Endometrium (tissue), 2 donors: ENCODE measurements around the gene AIP.
"Not testable (repeated sequence)": the region's sequence is repeated elsewhere in the genome, so short reads cannot be mapped to it uniquely, and the experiment has no call there.

ENCODE experiments used
- FAIRE-seq: peaks from 2 replicates; lab custom pipeline; 2012; peaks lifted over from hg19 to GRCh38; lab: Jason Lieb, UNC
- donor health status: control.
- donor health status: control.

Gene AIP

GRCh38 chr11:67468759-67469507, 13.9 kb upstream of the AIP start, which contains the start of gene TMEM134:
Gene TMEM134 (minus strand): TSS chr11:67469251. CDS start chr11:67469192, 59 bp downstream.
- no peak for FAIRE-seq

GRCh38 chr11:67469508-67469811, 13.4 kb upstream of the AIP start:
- no peak for FAIRE-seq

- FAIRE-seq, result no peak
Measured at GRCh38 chr11:67470337-67471002, 12.4 kb upstream of the AIP start.

DNA sequence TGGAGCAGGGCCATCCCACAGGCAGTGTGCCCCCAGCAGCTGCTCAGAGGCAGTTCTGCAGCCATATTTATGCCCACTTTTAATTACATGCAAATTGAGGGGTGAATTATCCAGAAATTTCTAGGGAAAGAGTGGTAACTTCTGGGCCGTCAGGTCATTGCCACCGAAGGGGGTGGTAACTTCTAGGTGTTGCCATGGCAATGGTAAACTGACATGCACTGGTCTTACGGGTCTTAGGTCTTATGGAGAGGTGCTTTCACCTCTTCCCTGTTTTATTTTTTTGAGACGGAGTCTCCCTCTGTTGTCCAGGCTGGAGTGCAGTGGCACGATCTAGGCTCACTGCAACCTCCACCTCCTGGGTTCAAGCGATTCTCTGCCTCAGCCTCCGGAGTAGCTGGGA, 9.9 kb upstream of the AIP start:
- no peak for FAIRE-seq

DNA sequence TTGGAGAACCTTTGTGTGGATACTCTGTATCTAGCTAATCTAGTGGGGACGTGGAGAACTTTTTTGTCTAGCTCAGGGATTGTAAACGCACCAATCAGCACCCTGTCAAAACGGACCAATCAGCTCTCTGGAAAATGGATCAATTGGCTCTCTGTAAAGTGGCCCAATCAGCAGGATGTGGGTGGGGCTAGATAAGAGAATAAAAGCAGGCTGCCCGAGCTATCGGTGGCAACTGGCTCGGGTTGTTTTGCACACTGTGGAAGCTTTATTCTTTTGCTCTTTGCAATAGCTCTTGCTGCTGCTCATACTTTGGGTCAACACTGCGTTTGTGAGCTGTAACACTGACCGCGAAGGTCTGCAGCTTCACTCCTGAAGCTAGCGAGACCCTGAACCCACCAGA, 6.1 kb upstream of the AIP start:
- FAIRE-seq, result not testable (repeated sequence)

DNA sequence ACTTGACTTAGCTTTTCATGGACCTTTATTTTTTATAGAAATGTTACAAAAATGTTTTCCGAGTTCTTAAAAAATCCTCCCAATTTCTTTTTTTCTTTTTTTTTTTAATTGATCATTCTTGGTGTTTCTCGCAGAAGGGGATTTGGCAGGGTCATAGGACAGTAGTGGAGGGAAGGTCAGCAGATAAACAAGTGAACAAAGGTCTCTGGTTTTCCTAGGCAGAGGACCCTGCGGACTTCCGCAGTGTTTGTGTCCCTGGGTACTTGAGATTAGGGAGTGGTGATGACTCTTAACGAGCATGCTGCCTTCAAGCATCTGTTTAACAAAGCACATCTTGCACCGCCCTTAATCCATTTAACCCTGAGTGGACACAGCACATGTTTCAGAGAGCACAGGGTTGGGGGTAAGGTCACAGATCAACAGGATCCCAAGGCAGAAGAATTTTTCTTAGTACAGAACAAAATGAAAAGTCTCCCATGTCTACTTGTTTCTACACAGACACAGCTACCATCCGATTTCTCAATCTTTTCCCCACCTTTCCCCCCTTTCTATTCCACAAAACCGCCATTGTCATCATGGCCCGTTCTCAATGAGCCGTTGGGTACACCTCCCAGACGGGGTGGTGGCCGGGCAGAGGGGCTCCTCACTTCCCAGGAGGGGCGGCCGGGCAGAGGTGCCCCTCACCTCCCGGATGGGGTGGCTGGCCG, 5.3 kb upstream of the AIP start:
- not testable (repeated sequence) for FAIRE-seq

- FAIRE-seq, result no peak
Measured at GRCh38 chr11:67482275-67482826, 475 bp upstream of the AIP start.

GRCh38 chr11:67483831-67484665, 1.2 kb downstream of the AIP start:
- FAIRE-seq, result no peak

- no peak for FAIRE-seq
Measured at GRCh38 chr11:67484847-67485311, 2.1 kb downstream of the AIP start.

DNA sequence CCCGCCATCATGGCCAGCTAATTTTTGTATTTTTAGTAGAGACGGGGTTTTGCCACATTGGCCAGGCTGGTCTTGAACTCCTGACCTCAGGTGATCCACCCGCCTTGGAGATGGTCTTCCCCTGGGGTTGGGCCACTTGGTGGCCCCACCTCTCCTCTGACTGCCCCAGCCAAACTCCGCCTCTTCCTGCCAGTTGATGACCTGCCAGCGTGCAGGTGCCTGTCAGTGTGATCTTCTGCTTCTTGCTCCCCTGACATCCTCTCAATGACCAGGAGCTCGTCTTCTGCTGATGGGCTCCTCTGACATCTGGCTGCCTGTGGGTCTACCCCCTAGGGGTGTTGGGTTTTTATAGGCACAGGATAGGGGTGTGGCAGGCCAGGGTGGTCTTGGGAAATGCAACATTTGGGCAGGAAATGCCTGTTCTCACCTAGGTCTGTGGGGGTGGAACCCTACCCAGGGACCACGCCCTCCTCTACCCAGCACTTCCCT, 3.1 kb downstream of the AIP start:
- FAIRE-seq, result not testable (repeated sequence)

- FAIRE-seq, result no peak
Measured at GRCh38 chr11:67486481-67487195, 3.8 kb downstream of the AIP start.

- no peak for FAIRE-seq
Measured at GRCh38 chr11:67489203-67489884, 6.5 kb downstream of the AIP start.

- no peak for FAIRE-seq
Measured at GRCh38 chr11:67489885-67490726, 7.3 kb downstream of the AIP start.

DNA sequence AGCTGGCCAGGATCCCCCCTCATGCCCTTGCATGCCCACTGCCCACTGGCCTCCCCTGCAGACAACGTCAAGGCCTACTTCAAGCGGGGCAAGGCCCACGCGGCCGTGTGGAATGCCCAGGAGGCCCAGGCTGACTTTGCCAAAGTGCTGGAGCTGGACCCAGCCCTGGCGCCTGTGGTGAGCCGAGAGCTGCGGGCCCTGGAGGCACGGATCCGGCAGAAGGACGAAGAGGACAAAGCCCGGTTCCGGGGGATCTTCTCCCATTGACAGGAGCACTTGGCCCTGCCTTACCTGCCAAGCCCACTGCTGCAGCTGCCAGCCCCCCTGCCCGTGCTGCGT, 7.9 kb downstream of the AIP start:
- FAIRE-seq, result no peak

GRCh38 chr11:67491276-67492068, 8.6 kb downstream of the AIP start:
- no peak for FAIRE-seq

- FAIRE-seq, result no peak
Measured at GRCh38 chr11:67492069-67492727, 9.4 kb downstream of the AIP start.

DNA sequence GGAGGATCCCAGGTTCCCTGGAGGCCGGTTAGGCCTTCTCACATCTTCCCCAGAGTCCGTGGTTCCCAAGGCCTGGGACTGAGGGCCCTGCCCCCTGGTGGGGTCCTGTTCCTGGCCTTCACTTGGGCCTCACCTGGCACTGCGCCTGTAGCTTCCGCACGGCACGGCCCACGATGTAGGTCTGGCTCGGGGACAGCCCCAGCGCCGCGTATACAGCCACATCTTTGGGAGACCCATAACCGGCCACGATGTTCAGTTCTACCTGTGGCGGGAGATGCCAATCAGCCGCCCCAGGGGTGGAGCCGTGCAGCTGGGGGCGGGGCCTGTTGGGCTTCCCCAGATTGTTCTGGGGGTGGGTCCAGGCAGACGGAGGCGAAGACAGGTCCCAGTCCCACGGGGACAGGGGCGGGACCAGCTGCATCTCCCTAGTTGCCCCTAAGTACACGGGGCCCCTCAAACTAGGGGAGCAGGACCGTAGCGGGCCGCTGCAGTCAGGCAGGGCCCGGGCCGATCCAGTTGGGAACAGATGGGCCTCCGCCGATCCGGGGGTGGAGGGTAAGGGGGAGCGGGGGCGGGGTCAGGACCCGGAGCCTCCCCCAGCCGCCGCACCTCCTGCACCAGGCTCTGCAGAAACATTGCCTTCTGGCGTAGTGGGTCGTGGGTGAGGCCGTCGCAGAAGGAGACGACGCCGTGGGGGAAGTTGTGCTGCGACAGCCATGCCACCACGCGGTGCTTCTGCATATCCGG, 10.1 kb downstream of the AIP start:
- no peak for FAIRE-seq
